ENCODE results near the gene BPIFB6. TPM values are rescaled to one million over a fixed set of nuclear protein-coding genes. Genes with fewer than 3 reads are reported as not detected.

Gene BPIFB6
- total and polyA plus RNA-seq, 3 donors from 2014 or later, result 0.24 TPM; not detected in 2

DNA sequence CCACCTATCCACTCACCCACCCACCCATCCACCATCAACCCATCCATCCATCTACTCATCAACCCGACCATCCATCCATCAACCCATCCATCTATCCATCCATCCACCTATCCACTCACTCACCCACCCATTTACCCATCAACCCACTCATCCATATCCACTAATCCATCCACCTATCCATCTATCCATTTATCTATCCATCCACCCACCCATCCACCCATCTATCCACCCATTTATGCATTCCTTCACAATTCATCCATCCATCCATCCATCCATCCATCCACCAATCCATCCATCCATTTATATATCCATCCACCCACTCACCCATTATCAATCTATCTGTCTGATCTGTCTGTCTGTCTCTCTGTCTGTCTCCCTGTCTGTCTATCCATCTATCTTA is 62.1 kb downstream of the BPIFB6 start:
- TF ChIP-seq, protein P1, sequence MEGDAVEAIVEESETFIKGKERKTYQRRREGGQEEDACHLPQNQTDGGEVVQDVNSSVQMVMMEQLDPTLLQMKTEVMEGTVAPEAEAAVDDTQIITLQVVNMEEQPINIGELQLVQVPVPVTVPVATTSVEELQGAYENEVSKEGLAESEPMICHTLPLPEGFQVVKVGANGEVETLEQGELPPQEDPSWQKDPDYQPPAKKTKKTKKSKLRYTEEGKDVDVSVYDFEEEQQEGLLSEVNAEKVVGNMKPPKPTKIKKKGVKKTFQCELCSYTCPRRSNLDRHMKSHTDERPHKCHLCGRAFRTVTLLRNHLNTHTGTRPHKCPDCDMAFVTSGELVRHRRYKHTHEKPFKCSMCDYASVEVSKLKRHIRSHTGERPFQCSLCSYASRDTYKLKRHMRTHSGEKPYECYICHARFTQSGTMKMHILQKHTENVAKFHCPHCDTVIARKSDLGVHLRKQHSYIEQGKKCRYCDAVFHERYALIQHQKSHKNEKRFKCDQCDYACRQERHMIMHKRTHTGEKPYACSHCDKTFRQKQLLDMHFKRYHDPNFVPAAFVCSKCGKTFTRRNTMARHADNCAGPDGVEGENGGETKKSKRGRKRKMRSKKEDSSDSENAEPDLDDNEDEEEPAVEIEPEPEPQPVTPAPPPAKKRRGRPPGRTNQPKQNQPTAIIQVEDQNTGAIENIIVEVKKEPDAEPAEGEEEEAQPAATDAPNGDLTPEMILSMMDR (IDR thresholded peaks at IDR 0.05), result no peak
- no peak for TF ChIP-seq POLR2A (IDR thresholded peaks at IDR 0.05)
- H3K4me3 ChIP-seq, result no peak overlapping the region

More for the DNA sequence above, 62.1 kb downstream of the BPIFB6 start:
- WGBS, 2 donors, result 73% methylated on average over 1 of the region's 1 CpG
- no peaks in the 10 kb centered on the region for H3K9me3 ChIP-seq
- intact Hi-C loops (cut with DNase I; ENCODE audit: low total_unique reads), result no loop called here
- no peak overlapping the region for H3K27ac ChIP-seq
- no peak for DNase-seq
- H3K36me3 ChIP-seq (ENCODE audit: low read depth, missing control alignments), result no peaks in the 10 kb centered on the region
- no peaks in the 10 kb centered on the region for H3K27me3 ChIP-seq
- no peaks in the 10 kb centered on the region for H3K4me1 ChIP-seq

Other genes starting within 250 kb of the BPIFB6 start
- gene MAPRE1, start 211.7 kb upstream of the BPIFB6 start, total RNA-seq, result 100 to 1,000 TPM; 127 to 134 TPM
- 114 TPM for gene MAPRE1, start 211.7 kb upstream of the BPIFB6 start, polyA plus RNA-seq (ENCODE audit: insufficient read depth, low read depth, low replicate concordance)
- 1 to 10 TPM; 4.9 to 9.5 TPM for gene EFCAB8, start 172.7 kb upstream of the BPIFB6 start, total RNA-seq
- gene EFCAB8, start 172.7 kb upstream of the BPIFB6 start, polyA plus RNA-seq (ENCODE audit: insufficient read depth, low read depth, low replicate concordance), result 6.3 TPM
- 10 to 100 TPM; 19.0 to 29.1 TPM for gene SUN5, start 27.2 kb upstream of the BPIFB6 start, total RNA-seq
- gene SUN5, start 27.2 kb upstream of the BPIFB6 start, polyA plus RNA-seq (ENCODE audit: insufficient read depth, low read depth, low replicate concordance), result 59.7 TPM
- gene BPIFB2, start 23.9 kb upstream of the BPIFB6 start, total RNA-seq, result 1 to 10 TPM in 1 of 2 donors, under 1 TPM in 1; 0.56 to 1.4 TPM
- 1.6 TPM for gene BPIFB2, start 23.9 kb upstream of the BPIFB6 start, polyA plus RNA-seq (ENCODE audit: insufficient read depth, low read depth, low replicate concordance)
- under 1 TPM; 0.47 to 0.74 TPM for gene BPIFB3, start 22.3 kb downstream of the BPIFB6 start, total RNA-seq
- gene BPIFB3, start 22.3 kb downstream of the BPIFB6 start, polyA plus RNA-seq (ENCODE audit: insufficient read depth, low read depth, low replicate concordance), result 0.87 TPM
- 1 to 10 TPM; 1.1 to 1.2 TPM for gene BPIFB4, start 48.0 kb downstream of the BPIFB6 start, total RNA-seq
- 1.7 TPM for gene BPIFB4, start 48.0 kb downstream of the BPIFB6 start, polyA plus RNA-seq (ENCODE audit: insufficient read depth, low read depth, low replicate concordance)
- 1 to 10 TPM in 1 of 2 donors, not detected in 1; 1.4 TPM for gene BPIFA2, start 136.5 kb downstream of the BPIFB6 start, total RNA-seq
- gene BPIFA2, start 136.5 kb downstream of the BPIFB6 start, polyA plus RNA-seq (ENCODE audit: insufficient read depth, low read depth, low replicate concordance), result 1.3 TPM
- gene BPIFA3, start 185.7 kb downstream of the BPIFB6 start, total RNA-seq, result 100 to 1,000 TPM in 1 of 2 donors, 10 to 100 TPM in 1; 30.7 to 106 TPM
- gene BPIFA3, start 185.7 kb downstream of the BPIFB6 start, polyA plus RNA-seq (ENCODE audit: insufficient read depth, low read depth, low replicate concordance), result 147 TPM
- gene BPIFA1, start 204.3 kb downstream of the BPIFB6 start, total RNA-seq, result not detected
- 1.6 TPM for gene BPIFA1, start 204.3 kb downstream of the BPIFB6 start, polyA plus RNA-seq (ENCODE audit: insufficient read depth, low read depth, low replicate concordance)